ENCODE data around the gene POLR2A.

- TF ChIP-seq, protein P1, sequence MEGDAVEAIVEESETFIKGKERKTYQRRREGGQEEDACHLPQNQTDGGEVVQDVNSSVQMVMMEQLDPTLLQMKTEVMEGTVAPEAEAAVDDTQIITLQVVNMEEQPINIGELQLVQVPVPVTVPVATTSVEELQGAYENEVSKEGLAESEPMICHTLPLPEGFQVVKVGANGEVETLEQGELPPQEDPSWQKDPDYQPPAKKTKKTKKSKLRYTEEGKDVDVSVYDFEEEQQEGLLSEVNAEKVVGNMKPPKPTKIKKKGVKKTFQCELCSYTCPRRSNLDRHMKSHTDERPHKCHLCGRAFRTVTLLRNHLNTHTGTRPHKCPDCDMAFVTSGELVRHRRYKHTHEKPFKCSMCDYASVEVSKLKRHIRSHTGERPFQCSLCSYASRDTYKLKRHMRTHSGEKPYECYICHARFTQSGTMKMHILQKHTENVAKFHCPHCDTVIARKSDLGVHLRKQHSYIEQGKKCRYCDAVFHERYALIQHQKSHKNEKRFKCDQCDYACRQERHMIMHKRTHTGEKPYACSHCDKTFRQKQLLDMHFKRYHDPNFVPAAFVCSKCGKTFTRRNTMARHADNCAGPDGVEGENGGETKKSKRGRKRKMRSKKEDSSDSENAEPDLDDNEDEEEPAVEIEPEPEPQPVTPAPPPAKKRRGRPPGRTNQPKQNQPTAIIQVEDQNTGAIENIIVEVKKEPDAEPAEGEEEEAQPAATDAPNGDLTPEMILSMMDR (IDR thresholded peaks at IDR 0.05) = no peak
- TF ChIP-seq POLR2A (IDR thresholded peaks at IDR 0.05) = no peak
Measured at GRCh38 chr17:7478276-7479212, 5.6 kb upstream of the POLR2A start.

Measured in Peyer's patch (tissue), 4 donors.